ENCODE results near the gene RHBDF1.
"Not testable (repeated sequence)": the region's sequence is repeated elsewhere in the genome, so short reads cannot be mapped to it uniquely, and the experiment has no call there.

Gene RHBDF1

GRCh38 chr16:58491-59439 lies 13.7 kb downstream of the RHBDF1 start:
- no peak for DNase-seq

GRCh38 chr16:57711-58110 lies 14.7 kb downstream of the RHBDF1 start:
- no peak for DNase-seq

GRCh38 chr16:56231-56927 lies 16.1 kb downstream of the RHBDF1 start:
- no peak for DNase-seq

DNA sequence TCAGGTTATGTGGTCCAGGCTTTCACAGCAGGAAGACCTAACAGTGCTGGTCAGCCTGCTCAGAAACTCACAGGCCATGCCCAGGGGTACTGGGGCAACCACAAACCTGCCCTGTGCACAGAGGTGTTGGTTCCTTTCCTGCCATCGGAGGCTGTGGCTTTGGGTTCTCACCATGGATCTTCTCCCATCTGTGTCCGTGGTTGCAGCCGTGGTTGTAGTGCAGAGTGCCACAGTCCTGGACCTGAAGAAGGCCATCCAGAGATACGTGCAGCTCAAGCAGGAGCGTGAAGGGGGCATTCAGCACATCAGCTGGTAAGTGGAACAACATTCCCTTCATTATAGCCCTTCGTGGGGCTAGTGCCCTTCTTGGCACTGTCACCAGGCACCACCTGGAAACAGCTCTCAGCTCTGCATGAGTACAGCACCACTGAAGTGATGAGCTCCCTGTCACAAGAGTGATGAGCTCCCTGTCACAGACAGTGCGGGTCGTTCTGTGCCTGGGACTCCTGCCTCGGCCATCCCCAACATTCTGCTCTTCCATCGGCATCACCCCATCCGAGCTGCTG lies 16.8 kb downstream of the RHBDF1 start:
- no peak for DNase-seq

DNA sequence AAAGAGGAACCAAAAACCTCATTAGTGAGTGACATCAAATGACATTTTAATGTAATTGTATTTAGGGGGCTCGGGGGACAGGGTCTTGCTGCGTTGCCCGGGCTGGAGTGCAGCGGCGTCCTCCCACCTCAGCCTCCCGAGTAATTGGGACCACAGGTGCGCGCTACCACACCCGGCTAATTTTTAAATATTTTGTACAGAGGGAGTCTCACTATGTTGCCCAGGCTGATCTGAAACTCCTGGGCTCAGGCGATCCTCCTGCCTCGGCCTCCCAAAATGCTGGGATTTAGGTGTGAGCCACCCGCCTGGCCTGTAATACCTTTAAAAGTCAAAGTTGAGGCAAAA lies 18.2 kb downstream of the RHBDF1 start:
- no peak for DNase-seq

- peak; percentile 99 for DNase-seq
These were observed 18.8 kb downstream of the RHBDF1 start, which contains the start of the genes POLR3K and SNRNP25 for GRCh38 chr16:53346-54236. POLR3K (minus strand) TSS chr16:53608; CDS start chr16:53586, 22 bp downstream. SNRNP25 (plus strand) TSS chr16:53828; CDS start chr16:54017, 189 bp downstream.

DNA sequence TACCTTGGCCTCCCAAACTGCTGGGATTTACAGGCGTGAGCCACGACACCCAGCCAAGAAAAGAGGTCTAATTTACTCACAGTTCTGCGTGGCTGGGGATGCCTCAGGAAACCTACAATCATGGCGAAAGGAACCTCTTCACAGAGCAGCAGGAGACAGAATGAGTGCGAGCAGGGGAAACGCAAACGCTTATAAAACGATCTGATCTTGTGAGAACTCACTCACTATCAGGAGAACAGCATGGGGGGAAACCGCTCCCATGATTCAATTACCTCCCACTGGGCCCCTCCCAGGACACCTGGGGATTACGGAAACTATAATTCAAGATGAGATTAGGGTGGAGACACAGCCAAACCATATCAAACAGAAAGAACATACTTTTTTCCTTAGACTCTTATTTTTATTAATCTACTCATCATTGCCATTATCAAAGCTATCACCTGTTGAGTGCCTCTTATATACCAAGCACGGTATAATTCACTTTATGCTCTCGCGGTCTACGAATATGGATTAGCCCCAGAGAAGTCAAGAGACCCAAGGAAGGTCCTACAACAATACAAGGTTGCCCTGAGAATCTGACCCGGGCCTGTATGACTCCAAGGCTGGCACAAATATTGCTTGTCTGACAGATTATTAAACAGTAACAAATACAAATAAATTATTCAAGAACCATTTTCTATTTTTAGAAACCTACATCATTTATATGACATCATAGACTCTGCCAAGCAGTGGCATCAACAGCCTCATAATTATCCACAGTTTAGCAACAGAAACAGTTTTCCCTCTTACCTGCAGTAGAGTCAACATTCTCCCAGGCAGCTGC lies 21.5 kb downstream of the RHBDF1 start:
- DNase-seq = no peak

GRCh38 chr16:47234-47633 lies 25.2 kb downstream of the RHBDF1 start:
- no peak for DNase-seq

GRCh38 chr16:46510-46909 lies 25.9 kb downstream of the RHBDF1 start:
- DNase-seq = not testable (repeated sequence)

DNA sequence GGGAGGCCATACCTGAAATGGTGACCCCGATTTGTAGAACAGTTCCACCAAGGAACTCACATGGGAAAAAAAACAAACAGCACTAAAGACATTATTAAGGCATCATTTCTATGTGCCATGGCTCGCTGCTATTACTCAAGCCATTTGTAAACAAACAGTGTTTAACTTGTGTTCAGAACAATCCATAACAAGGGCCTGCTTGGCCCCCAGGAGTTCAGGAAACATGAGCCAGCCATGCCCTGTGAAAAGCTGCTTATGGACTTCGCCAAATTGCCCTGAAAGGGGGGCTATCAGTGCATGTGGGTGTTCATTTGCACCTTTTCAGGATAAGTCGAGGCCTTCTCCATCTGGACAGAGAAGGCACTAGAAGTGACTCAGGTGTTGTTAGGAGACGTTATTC lies 27.0 kb downstream of the RHBDF1 start:
- peak; percentile 68 for DNase-seq

DNA sequence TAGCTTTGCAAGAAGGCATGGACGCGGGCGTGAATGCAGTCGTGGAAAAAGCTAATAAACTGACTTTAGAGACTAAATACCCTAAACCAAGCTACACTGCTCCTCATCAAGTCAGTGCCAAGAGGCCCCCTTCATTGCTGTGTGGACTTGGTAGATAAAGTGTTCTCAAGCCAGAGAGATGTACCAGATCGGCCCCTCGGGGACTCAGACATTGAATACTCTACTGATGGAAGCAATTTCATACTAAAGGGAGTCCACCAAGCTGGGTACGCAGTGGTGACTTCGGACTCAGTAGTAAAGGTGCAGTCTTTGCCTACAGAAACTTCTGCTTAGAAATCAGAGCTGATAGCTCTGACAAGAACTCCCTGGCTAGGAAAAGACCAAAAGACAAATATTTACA lies 27.8 kb downstream of the RHBDF1 start:
- no peak for DNase-seq

DNA sequence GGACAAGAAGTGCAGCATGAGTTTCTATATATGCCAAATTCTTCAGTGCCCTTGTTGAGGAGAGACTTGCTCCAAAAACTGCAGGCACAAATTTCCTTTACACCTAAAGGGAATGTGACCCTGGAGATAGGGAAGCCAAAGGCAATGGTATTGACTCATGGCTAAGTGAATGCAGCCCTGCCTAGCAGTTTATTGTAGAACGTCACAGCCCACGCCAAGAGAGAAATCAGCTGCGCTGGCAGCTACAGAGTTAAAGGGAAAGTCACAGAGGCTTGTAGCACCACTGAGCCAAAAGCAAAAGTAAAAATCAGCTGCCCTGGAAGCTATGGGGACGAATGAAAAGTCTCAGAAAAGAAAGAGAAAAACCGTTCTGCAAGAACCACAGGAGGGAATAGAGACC lies 29.1 kb downstream of the RHBDF1 start:
- no peak for DNase-seq

DNA sequence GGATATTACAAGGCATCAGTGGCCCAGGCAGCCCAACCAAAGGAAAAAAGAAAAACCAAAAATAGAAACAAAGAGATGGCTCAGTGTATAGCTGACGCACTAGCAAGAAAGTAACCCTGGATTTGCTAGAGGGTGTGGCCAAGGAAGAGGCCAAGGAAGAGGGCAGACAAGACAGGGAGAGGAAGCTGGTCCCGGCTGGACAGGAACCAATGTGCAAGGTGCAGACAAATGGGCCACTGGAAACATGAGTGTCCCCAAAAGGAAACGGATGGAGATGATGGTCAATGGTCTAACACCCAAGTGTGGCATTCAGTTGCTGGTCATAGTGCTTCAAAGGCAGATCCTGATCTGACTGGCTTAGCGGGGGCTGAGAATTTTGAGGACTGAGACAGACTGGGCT lies 29.7 kb downstream of the RHBDF1 start:
- no peak for DNase-seq

- no peak for DNase-seq
These were observed 30.4 kb downstream of the RHBDF1 start for GRCh38 chr16:42069-42457.

DNA sequence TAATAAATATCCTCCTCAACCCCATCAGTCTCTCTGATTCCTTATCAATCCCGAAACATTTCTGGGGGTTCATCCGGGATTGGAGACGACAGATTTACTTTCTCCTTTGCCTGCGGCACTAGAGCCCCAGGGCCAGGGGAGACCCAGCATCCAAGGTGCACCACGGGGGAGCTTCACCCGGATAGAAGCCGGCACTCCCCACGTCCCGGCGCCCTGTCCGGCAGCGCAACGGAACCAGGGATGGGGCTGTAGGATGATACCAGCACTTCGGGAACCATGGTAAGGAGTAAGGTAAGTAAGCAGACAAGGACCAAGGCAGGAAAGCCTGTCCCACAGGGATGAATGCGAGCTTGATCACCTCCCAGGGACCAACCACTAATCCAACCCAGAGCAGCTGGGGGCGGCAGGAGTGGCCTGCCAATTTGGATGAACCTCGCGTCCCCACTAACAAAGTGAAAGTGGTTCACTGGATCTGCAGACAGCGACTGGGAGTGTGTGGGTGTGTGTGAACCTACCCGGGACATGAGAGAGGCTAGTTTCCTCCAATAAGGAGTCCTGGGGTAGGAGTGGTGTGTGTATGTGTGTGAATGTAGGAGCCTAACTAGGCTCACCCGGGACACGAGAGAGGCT lies 30.9 kb downstream of the RHBDF1 start:
- no peak for DNase-seq

DNA sequence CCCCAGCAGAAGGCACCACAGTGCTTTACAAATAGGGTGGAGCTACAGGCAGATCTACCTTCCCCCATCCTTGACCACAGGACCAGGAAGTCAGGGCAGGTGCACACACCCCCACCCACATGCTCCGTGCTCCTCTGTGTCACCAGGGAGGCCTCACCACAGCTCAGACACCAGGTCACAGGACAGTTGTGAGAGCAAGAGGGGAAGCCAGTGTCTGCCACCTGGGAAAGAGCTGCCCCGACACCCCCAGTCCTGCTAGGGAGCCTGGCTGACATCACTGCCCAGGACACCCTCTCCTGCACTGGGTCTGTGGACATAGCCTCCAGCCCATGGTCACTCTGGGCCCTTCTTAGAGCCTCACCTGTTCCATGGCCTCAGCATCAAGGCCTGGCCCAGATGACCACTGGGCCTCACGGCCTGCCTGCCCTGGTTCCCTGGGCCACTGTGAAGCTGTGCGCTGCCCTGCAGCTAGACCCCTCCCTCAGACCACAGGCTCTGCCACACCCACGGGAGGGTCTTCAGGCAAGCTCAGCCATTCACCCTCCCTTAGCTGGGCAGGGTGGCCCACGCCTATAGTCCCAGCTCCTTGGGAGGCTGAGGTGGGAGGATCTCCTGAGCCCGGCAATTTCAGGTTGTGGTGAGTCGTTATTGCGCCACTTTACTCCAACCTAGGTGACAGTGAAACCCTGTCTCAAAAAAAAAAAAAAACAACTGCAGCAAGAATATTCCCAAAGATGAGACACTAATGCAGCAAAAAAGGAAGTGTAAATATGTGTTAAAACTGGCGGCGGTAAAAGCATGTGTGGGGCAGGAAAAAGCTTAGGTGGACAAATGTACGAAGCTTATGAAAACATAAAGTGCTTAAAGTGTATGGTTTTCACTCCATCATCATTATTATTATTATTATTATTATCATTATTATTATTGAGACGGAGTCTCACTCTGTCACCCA lies 33.2 kb downstream of the RHBDF1 start:
- peak; percentile 26 for DNase-seq

DNA sequence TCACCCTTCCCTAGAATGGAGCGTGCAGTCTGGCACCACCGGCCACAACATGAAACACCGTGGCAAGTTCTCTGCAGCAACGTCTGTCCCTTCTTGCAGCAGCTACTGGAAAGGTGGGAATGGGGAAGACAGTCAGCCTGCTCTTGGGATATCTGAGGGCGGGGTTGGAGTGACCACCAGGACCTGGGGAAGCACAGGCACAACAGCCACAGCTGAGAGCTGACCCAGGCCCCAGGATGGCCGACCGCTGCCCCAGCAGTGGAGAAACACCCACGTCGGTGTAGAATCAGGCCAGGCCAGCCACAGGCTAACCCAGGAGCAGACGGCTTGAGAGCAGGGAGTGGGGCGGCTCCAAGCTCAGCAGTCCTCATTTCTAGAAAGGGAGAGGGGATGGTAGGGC lies 34.2 kb downstream of the RHBDF1 start:
- not testable (repeated sequence) for DNase-seq

DNA sequence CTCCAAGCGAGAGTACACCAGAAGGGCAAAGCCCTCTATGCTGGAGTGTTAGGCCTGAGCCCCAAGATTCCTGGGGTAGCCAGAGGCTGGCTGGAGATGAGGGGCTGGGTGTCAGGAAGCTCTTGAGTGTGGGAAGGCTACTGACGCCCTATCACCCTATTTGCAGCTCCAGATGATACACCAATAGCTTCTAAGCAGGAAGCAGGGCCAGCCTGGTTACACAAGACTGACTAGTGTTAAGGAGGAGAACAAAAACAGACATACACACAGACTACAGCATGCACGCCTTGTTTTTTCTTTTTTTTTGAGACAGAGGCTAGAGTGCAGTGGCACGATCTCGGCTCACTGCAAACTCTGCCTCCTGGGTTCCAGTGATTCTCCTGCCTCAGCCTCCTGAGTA lies 34.9 kb downstream of the RHBDF1 start:
- DNase-seq = no peak

DNA sequence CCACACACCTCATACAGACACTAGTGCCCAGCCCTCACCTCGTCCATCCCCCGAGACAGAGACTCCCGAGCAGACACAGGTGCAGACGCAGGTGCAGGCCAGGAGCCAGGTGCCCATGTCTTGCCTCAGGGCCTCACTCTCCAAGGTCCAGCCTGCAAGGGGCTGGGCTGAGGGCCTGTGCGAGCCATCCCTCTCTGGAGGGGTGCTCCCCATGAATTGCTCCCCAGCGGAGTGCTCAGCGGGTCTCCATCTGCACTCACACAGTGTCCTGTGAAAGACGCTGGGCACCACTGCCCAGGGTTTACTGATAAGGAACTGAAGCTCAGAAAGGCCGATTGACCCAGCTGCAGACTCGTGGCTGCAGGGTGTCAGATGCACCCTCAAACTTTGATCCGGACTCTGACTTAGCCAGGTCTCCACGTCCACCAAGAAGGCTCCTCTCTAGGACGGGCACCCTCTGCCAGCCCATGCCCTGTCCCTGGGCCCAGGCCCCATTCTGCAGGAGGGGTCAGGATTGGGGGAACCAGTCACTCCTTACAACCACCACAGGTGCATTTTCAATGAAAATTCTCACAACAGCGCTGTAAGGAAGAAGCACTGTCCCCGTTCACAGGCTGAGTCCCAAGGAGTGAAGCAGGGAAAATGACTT lies 36.0 kb downstream of the RHBDF1 start:
- DNase-seq = peak; percentile 22
